GM13976 (cell line): Measurements from ENCODE around the gene FAM234A.

ENCODE experiments used
- DNase-seq: peaks from one replicate; pipeline ENCODE4 v3.0.0; 2012; ENCODE audit warnings: low spot score
- in situ Hi-C: fragments of 300-500 bp; cut with MboI; formaldehyde crosslinking; loops from one replicate; pipeline ENCODE4 v1.12.0; 2022; ENCODE audit warnings: low sequenced_read_pairs, mixed read lengths, inconsistent platforms; ENCODE audit not compliant: unreplicated experiment
- TF ChIP-seq, protein P1 (sequence below): IDR thresholded peaks from 2 replicates; pipeline ENCODE4 v1.5.1; 2012; ENCODE audit warnings: borderline replicate concordance, mild to moderate bottlenecking; ENCODE audit not compliant: insufficient read depth; ENCODE audit errors: extremely low read depth, missing control alignments, control extremely low read depth

The FAM234A gene

GRCh38 chr16:303760-304505 lies 69.3 kb downstream of the FAM234A start:
- in situ Hi-C loops: no loop called here
- no peak for DNase-seq
- TF ChIP-seq, protein P1, sequence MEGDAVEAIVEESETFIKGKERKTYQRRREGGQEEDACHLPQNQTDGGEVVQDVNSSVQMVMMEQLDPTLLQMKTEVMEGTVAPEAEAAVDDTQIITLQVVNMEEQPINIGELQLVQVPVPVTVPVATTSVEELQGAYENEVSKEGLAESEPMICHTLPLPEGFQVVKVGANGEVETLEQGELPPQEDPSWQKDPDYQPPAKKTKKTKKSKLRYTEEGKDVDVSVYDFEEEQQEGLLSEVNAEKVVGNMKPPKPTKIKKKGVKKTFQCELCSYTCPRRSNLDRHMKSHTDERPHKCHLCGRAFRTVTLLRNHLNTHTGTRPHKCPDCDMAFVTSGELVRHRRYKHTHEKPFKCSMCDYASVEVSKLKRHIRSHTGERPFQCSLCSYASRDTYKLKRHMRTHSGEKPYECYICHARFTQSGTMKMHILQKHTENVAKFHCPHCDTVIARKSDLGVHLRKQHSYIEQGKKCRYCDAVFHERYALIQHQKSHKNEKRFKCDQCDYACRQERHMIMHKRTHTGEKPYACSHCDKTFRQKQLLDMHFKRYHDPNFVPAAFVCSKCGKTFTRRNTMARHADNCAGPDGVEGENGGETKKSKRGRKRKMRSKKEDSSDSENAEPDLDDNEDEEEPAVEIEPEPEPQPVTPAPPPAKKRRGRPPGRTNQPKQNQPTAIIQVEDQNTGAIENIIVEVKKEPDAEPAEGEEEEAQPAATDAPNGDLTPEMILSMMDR: no peak

GRCh38 chr16:305916-306626 lies 71.5 kb downstream of the FAM234A start:
- in situ Hi-C loops: no loop called here
- no peak for DNase-seq
- TF ChIP-seq, protein P1: no peak

DNA sequence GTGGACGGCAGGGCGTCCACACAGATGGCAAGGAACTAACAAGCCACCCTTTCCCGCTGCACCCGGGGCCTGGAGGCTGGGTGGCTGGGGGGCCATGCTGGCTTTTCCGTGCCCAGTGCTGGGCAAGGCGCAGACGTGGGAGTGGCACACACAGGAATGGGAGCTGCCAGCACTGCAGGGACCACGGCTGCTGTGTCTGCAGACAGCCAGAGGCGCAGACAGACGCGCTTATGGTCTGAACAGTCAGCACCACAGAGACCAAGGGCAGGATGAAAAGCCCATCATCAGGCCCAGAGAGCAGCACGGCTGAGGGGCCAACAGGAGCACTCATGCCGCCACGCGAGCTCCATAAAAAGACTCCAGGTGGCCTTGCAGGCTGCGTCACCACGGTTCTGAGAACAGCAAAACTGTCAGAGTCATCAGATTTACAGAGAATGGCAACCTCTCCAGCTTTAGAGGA lies 72.3 kb downstream of the FAM234A start:
- in situ Hi-C loops: no loop called here
- TF ChIP-seq, protein P1: no peak

DNA sequence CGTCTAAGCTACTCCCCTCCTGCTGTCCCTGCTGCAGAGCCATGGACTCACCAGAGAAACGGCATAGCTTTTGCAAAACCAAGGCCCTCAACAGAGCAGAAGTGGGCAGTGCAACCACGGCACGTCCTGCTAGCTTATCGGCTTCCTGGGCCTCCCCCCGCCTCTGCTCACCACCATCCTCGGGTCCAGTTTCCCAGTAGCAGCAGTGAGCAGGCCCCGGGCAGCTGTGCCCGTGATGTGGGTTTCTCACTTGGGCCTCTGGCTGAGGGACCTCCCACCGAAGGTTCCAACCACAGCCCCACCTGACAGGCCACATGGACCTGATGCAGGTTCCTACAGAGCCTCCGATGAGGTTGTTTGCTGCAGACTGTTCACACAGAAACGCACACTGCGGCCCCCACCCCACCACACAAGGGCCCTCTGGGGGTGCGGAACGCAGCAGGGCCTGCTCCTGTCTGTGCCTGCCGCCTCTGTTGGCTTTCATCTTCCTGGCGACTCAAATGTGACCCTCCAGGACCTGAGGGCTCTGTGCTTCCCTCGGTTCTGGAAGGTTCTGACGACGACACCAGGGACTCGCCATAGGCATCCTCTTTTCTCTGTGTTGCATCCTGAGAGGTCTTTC lies 73.2 kb downstream of the FAM234A start:
- in situ Hi-C loops: no loop called here
- TF ChIP-seq, protein P1: no peak
- DNase-seq: no peak

More for the DNA sequence above, 72.3 kb downstream of the FAM234A start:
- DNase-seq: no peak

DNA sequence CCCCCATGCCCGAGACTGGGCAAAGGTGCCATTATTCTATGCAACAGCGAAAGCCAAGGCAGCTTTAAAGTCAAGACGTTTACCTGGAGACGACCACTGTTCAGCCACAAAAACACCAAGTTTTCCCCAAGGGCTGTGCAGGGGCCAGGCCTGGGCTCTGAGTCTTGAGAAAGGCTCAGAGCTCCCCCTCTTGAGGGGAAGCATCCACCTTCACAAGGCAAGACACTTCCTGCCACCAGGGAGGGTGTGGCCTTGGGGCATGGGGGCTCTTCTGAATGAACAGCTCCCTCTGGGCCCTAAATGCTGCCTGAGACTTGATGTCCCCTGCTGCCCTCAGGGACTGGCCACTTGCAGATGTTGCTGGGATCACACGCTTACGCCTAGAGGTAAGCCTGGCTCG lies 74.9 kb downstream of the FAM234A start:
- peak; percentile 65 for DNase-seq
- TF ChIP-seq, protein P1: no peak
- in situ Hi-C loops: no loop called here

DNA sequence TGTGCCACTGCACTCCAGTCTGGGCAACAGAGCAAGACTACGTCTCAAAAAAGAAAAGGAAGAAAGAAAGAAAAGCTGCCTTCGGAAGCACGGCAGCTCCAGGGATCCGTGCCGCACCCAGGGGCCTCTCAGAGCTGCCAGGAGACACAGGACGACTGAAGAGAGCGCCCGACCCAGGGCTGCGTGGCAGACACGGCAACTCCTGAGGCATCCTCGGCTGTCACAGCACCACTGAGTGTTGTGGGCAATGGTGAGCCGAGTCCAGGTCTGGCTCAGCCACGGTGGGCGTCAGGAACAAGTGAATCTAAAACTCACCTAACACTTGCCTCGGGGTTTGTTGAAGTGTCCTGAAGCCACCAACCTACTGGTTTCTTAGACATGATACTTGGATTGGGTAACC lies 77.1 kb downstream of the FAM234A start:
- in situ Hi-C loops: no loop called here
- DNase-seq: no peak
- TF ChIP-seq, protein P1: no peak
